PFSK-1 (cell line): ENCODE data around the gene PLXND1.

ENCODE experiments used
- FOXP2 ChIP-seq: optimal IDR thresholded peaks from 2 replicates; pipeline ENCODE3; 2011; ENCODE audit warnings: borderline replicate concordance, control low read depth, inconsistent platforms; ENCODE audit not compliant: insufficient read depth; ENCODE audit errors: extremely low read length, extremely low read depth
- POLR2AphosphoS5 ChIP-seq: IDR thresholded peaks from 2 replicates; pipeline ENCODE4 v1.6.1; 2012; ENCODE audit warnings: low read depth, mild to moderate bottlenecking, control low read depth, low read length, moderate library complexity
- REST ChIP-seq, 2 experiments: IDR thresholded peaks; 2 replicates each; pipeline versions ENCODE4 v1.6.1 to v1.8.0; 2011 to 2012; ENCODE audit warnings: low read depth in 2 of 2, low read length in 2 of 2, control low read depth in 1 of 2, inconsistent platforms in 1 of 2, mild to moderate bottlenecking in 1 of 2, moderate library complexity in 1 of 2; ENCODE audit not compliant: insufficient read depth in 1 of 2
- SIN3A ChIP-seq: IDR thresholded peaks from 2 replicates; pipeline ENCODE4 v1.6.1; 2012; ENCODE audit warnings: mild to moderate bottlenecking, low read length, moderate library complexity, borderline replicate concordance; ENCODE audit not compliant: insufficient read depth
- TAF1 ChIP-seq: IDR thresholded peaks from 2 replicates; pipeline ENCODE4 v1.6.1; 2012; ENCODE audit warnings: low read length, control low read depth, borderline replicate concordance; ENCODE audit not compliant: insufficient read depth

The PLXND1 gene

GRCh38 chr3:129518581-129518980, 87.9 kb downstream of the PLXND1 start:
- TF ChIP-seq POLR2AphosphoS5 (no peak), TAF1 (no peak), SIN3A (no peak), FOXP2 (no peak), REST (IDR thresholded peaks at IDR 0.05; ENCODE audit: insufficient read depth in 1 of 2, low read depth in 2 of 2, low read length in 2 of 2) (no peak)

GRCh38 chr3:129518038-129518561, 88.4 kb downstream of the PLXND1 start:
- TF ChIP-seq POLR2AphosphoS5 = no peak
- no peak for TF ChIP-seq REST (IDR thresholded peaks at IDR 0.05; ENCODE audit: insufficient read depth in 1 of 2, low read depth in 2 of 2, low read length in 2 of 2)
- TF ChIP-seq FOXP2 = no peak
- no peak for TF ChIP-seq SIN3A
- TF ChIP-seq TAF1 = no peak

GRCh38 chr3:129517516-129517915, 89.0 kb downstream of the PLXND1 start:
- TF ChIP-seq TAF1 (no peak), SIN3A (no peak)

- no peak for TF ChIP-seq FOXP2
- TF ChIP-seq SIN3A = no peak
- TF ChIP-seq TAF1 = no peak
- TF ChIP-seq POLR2AphosphoS5 = no peak
- TF ChIP-seq REST (IDR thresholded peaks at IDR 0.05; ENCODE audit: insufficient read depth in 1 of 2, low read depth in 2 of 2, low read length in 2 of 2) = no peak
Measured at GRCh38 chr3:129514563-129514962, 91.9 kb downstream of the PLXND1 start.

- no peak for TF ChIP-seq SIN3A
- no peak for TF ChIP-seq POLR2AphosphoS5
- no peak for TF ChIP-seq TAF1
- no peak for TF ChIP-seq FOXP2
- no peak for TF ChIP-seq REST (IDR thresholded peaks at IDR 0.05; ENCODE audit: insufficient read depth in 1 of 2, low read depth in 2 of 2, low read length in 2 of 2)
Measured at GRCh38 chr3:129514110-129514509, 92.4 kb downstream of the PLXND1 start.
